HL-60 (cell line): Measurements from ENCODE around the gene CYB561A3.

Experiments used
- CTCF ChIP-seq: IDR thresholded peaks from one replicate; pipeline ENCODE4 v1.5.1; 2011; ENCODE audit warnings: low read length, control low read depth, inconsistent platforms; ENCODE audit not compliant: insufficient read depth
- POLR2AphosphoS5 ChIP-seq: IDR thresholded peaks from 2 replicates; pipeline ENCODE4 v1.6.1; 2012; ENCODE audit warnings: low read depth

- TF ChIP-seq CTCF, result no peak
- no peak for TF ChIP-seq POLR2AphosphoS5
Measured at GRCh38 chr11:61380884-61381283, 19.2 kb upstream of the CYB561A3 start.
